ENCODE results near the gene MUC5B.

The MUC5B gene

GRCh38 chr11:1257916-1258315, 35.0 kb downstream of the MUC5B start:
- DNase-seq (ENCODE audit: low read depth in 1 of 2, low spot score in 1 of 2), result no peak
- Histone ChIP-seq H3K27ac (replicated peaks) (no peak overlapping the region), H3K27me3 (ENCODE audit: insufficient read depth, poor library complexity, severe bottlenecking) (no peaks in the 10 kb centered on the region), H3K4me3 (replicated peaks; ENCODE audit: insufficient read depth, low read length) (no peak overlapping the region)
- no peak for TF ChIP-seq GABPA (IDR thresholded peaks at IDR 0.05; ENCODE audit: low read depth)
- no peak for TF ChIP-seq REST (IDR thresholded peaks at IDR 0.05; ENCODE audit: insufficient replicate concordance, low read depth)
- TF ChIP-seq CTCF (IDR thresholded peaks at IDR 0.05; ENCODE audit: insufficient read depth, low read length), result no peak
- TF ChIP-seq POLR2AphosphoS5 (IDR thresholded peaks at IDR 0.05; ENCODE audit: low read depth), result no peak
- TF ChIP-seq SPI1 (IDR thresholded peaks at IDR 0.05; ENCODE audit: borderline replicate concordance, low read depth), result no peak

- H3K27me3 ChIP-seq (ENCODE audit: insufficient read depth, poor library complexity, severe bottlenecking), result no peaks in the 10 kb centered on the region
- no peak for DNase-seq (ENCODE audit: low read depth in 1 of 2, low spot score in 1 of 2)
- TF ChIP-seq POLR2AphosphoS5 (IDR thresholded peaks at IDR 0.05; ENCODE audit: low read depth) (no peak), GABPA (IDR thresholded peaks at IDR 0.05; ENCODE audit: low read depth) (no peak), CTCF (IDR thresholded peaks at IDR 0.05; ENCODE audit: insufficient read depth, low read length) (no peak), REST (IDR thresholded peaks at IDR 0.05; ENCODE audit: insufficient replicate concordance, low read depth) (no peak), SPI1 (IDR thresholded peaks at IDR 0.05; ENCODE audit: borderline replicate concordance, low read depth) (no peak)
- no peak overlapping the region for H3K27ac ChIP-seq (replicated peaks)
- H3K4me3 ChIP-seq (replicated peaks; ENCODE audit: insufficient read depth, low read length), result no peak overlapping the region
Measured at GRCh38 chr11:1258401-1259075, 35.7 kb downstream of the MUC5B start.

GRCh38 chr11:1259076-1259461, 36.2 kb downstream of the MUC5B start:
- no peak for DNase-seq (ENCODE audit: low read depth in 1 of 2, low spot score in 1 of 2)
- TF ChIP-seq POLR2AphosphoS5 (IDR thresholded peaks at IDR 0.05; ENCODE audit: low read depth), result no peak
- TF ChIP-seq REST (IDR thresholded peaks at IDR 0.05; ENCODE audit: insufficient replicate concordance, low read depth), result no peak
- TF ChIP-seq SPI1 (IDR thresholded peaks at IDR 0.05; ENCODE audit: borderline replicate concordance, low read depth), result no peak
- no peak for TF ChIP-seq GABPA (IDR thresholded peaks at IDR 0.05; ENCODE audit: low read depth)
- no peak for TF ChIP-seq CTCF (IDR thresholded peaks at IDR 0.05; ENCODE audit: insufficient read depth, low read length)
- Histone ChIP-seq H3K4me3 (replicated peaks; ENCODE audit: insufficient read depth, low read length) (no peak overlapping the region), H3K27ac (replicated peaks) (no peak overlapping the region), H3K27me3 (ENCODE audit: insufficient read depth, poor library complexity, severe bottlenecking) (no peaks in the 10 kb centered on the region)
